Measurements from ENCODE around the gene DGAT2.

DGAT2 gene

DNA sequence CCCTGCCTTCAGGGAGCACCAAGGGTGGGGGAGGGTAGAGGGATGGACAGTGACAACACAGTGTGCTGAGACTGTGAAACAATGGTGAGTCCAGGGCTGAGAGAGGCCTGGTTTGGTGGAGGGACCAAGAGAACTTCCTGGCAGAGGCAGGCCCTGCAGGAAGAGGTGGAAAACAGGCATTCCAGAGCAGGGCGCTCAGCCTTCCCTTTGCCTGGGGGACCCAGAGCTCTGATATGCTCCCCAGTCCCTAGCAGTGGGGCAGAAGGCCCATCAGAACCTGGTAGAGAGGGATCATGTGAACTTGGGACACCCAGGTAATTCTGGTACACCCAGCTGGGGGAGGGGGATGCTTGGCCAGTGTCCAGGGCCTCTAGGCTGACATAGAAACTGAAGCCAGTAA is 29.2 kb downstream of the DGAT2 start:
- FAIRE-seq, result no peak
- no peak for DNase-seq (ENCODE audit: insufficient read length, low spot score)

DNA sequence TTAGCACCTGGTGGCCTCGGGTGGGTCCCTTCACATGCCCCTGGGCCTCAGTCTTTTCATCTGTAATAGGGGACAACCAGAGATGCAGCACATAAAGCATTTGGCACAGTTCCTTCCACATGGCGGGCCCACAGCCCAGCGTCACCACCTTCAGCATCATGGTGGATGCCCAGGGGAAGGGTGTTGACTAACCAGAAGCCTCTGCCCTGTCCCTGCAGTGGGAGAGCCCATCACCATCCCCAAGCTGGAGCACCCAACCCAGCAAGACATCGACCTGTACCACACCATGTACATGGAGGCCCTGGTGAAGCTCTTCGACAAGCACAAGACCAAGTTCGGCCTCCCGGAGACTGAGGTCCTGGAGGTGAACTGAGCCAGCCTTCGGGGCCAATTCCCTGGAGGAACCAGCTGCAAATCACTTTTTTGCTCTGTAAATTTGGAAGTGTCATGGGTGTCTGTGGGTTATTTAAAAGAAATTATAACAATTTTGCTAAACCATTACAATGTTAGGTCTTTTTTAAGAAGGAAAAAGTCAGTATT is 31.6 kb downstream of the DGAT2 start:
- no peak for DNase-seq (ENCODE audit: insufficient read length, low spot score)
- no peak for FAIRE-seq

DNA sequence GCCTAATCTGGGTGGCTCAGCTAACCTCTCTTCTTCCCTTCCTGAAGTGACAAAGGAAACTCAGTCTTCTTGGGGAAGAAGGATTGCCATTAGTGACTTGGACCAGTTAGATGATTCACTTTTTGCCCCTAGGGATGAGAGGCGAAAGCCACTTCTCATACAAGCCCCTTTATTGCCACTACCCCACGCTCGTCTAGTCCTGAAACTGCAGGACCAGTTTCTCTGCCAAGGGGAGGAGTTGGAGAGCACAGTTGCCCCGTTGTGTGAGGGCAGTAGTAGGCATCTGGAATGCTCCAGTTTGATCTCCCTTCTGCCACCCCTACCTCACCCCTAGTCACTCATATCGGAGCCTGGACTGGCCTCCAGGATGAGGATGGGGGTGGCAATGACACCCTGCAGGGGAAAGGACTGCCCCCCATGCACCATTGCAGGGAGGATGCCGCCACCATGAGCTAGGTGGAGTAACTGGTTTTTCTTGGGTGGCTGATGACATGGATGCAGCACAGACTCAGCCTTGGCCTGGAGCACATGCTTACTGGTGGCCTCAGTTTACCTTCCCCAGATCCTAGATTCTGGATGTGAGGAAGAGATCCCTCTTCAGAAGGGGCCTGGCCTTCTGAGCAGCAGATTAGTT is 32.3 kb downstream of the DGAT2 start:
- no peak for FAIRE-seq

DNA sequence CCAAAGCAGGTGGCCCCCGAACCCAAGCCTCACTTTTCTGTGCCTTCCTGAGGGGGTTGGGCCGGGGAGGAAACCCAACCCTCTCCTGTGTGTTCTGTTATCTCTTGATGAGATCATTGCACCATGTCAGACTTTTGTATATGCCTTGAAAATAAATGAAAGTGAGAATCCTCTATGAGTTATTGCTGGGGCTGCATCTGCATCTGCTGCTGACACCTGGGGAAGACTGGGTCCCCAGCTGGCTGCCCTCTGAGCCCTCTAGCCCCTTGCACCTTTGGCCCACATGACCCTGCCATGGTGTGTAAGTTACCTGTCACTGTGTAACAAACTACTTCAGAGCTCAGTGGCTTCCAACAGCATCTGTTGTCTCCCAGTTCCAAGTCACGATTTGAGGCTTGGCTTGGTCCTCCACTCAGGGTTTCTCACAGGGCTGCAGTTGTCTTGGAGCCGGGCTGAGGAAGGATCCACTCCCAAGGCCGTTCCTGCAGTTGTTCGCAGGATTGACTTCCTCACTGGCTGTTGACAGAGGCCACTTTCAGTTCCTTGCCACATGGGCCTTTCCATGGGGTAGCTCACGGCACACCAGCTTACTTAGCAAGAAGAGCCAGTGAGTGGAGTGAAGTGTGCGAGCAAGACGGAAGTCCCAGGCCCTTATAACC is 32.9 kb downstream of the DGAT2 start:
- DNase-seq (ENCODE audit: insufficient read length, low spot score), result no peak
- FAIRE-seq, result no peak

More for the DNA sequence above, 32.3 kb downstream of the DGAT2 start:
- DNase-seq (ENCODE audit: insufficient read length, low spot score), result no peak

GRCh38 chr11:75802021-75802912 is 33.7 kb downstream of the DGAT2 start:
- FAIRE-seq (no peak), DNase-seq (ENCODE audit: insufficient read length, low spot score) (no peak)

DNA sequence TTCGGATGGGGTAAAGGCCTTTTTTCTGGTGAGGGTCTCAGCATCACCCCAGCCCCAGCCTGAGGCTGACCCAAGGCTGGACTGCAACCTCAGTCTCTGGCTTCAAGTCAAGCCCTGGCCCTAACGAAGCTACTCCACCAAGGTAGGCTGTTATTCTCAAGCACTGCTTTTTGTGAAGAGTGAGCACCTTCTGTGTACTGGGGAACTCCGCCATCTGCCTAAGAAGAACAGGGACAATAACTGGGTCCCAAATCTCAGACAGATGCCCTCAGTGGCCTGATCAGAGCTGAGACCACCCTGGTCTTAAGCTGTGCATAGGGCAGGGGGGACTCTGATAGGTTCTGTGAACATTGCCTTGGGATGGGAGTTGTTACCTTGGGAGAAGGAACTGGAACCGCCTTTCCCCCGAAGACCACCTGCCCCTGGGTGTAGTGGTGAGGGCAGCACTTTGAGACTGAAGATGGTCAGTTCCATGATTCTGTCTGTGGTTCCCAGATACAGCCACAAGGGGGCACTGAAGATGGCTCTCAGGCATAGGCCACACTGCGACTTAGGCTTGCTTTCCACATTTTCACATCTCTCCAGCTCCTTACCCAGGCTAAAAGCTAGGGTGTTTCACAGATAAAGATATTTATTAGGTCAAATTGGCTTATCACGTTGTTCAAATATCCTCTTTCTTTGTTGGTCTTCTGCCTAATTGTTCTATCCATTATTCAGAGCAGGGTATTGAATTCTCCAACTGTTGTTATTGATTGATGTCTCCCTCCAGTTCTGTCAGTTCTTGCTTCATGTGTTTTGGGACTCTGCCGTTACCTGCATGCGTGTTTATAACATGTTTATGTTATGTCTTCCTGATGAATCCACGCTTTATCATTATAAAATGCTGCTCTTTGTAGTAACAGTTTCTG is 34.6 kb downstream of the DGAT2 start:
- DNase-seq (ENCODE audit: insufficient read length, low spot score) (peak; percentile 73), FAIRE-seq (peak; percentile 95)

DNA sequence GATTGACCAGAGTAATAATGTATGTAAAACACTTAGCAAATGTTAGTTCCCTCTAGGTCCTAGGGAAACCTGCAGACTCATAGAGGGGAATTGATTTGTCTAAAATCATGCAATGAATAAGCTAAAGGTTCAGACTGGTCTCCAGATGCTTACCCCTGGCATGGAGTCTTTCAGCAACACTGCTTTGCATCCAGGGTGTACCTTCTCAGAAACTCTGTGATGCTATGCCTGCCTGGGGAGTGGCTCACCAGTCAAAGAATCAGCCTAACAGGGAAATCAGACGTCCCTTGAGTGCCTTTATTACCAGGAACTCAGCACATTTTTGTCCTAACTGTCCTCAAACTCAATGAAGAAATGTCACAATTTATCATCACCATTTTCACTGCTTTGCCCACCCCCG is 40.5 kb downstream of the DGAT2 start:
- FAIRE-seq, result no peak
- no peak for DNase-seq (ENCODE audit: insufficient read length, low spot score)

- no peak for FAIRE-seq
- DNase-seq (ENCODE audit: insufficient read length, low spot score), result no peak
Measured at GRCh38 chr11:75809991-75810390, 41.4 kb downstream of the DGAT2 start.

GRCh38 chr11:75810637-75811390 is 42.2 kb downstream of the DGAT2 start:
- FAIRE-seq, result peak; percentile 84
- no peak for DNase-seq (ENCODE audit: insufficient read length, low spot score)

DNA sequence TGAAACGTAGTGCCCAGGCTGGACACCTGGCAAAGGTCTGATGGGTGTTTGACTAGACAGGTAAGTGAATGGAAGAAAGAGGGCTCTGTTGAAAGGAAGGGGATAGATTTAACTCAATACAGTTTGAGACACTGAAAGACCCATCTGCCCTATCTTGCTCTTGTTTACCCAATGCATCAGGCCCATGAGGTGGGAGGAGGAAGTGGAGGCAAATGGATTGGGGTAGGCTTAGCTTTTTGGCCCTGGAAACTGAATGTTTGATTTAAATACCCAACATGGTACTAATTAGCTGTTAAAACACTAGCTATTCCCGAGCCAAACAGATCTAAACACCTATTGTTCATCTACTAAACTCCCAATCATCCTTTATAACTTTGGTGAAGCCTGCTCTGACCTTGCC is 42.9 kb downstream of the DGAT2 start:
- FAIRE-seq (no peak), DNase-seq (ENCODE audit: insufficient read length, low spot score) (no peak)

GRCh38 chr11:75812542-75813040 is 44.0 kb downstream of the DGAT2 start:
- DNase-seq (ENCODE audit: insufficient read length, low spot score) (no peak), FAIRE-seq (no peak)

DNA sequence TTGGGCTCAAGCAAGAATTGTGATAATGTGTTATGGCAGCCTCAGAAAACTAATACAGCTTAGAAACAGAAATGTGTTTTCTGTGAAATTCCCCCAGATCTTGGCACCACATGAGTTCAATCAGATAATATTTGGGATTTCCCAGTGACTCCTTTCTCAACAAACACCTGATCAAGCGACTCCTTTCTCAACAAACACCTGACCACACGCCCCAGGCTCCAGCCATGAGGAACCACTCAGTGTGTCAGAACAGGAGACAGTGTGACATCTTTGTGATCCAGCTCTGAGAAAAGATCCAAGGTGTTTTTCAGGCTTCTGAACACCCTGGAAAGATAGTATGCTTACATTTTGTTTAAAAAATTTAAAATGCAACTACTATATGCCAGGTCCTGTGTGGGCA is 44.5 kb downstream of the DGAT2 start:
- no peak for DNase-seq (ENCODE audit: insufficient read length, low spot score)
- no peak for FAIRE-seq

DNA sequence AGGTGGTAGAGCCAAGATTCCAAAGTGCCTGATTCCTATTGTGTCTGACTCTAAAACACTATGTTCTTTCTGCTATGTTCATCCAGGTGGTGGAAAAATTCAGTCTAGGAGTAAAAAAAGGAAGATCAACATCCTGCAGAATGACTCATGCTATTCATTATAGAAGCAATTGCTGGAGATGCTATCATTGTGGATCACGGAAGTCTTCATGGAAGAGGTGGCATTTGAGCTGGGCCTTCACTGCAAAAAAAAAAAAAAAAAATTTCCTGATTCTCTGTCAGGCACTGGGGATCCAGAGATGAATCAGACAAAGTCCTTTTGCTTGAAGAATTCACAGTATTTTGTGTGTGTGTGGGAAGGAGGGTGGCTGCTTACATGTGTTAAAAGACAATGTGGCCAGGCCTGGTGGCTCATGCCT is 45.1 kb downstream of the DGAT2 start:
- FAIRE-seq (no peak), DNase-seq (ENCODE audit: insufficient read length, low spot score) (no peak)

GRCh38 chr11:75814363-75814676 is 45.7 kb downstream of the DGAT2 start:
- FAIRE-seq (no peak), DNase-seq (ENCODE audit: insufficient read length, low spot score) (no peak)

DNA sequence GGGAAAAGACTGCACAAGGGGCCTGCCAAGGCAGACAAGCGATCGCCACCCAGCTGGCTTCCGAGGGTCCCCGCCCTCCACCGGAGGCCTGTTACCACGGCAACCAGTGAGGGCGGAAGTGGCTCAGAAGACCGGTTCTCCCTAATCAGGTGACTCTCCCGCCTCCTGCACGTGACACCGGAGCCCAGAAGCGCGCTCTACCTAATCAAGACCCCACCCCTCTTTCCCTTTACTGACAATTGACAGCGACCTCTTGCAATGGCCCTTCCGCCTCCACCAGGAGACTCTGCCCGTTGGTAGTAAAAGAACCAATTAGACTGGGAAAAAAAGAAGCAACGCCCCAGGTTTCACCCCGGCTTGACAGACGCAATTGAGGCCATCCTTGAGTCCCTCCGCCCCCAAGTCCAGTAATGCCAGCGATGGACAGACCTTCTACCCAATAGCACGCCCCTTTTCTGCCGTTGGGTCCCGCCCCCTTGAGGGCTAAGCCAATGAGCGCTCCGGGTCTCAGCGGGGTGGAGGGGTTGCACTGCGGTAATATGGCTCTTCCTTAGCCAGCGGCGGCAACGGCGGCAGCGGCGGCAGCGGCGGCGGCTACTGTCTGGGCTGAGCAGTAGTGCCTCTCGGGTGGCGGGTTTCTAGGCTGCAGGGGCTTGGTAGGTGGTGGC is 46.2 kb downstream of the DGAT2 start, which contains the start of gene UVRAG:
UVRAG (plus strand) TSS at position 534 of the 668 bp plus-strand sequence. CDS start 198 bp downstream, outside the sequence.
- FAIRE-seq, result peak; percentile 98
- DNase-seq (ENCODE audit: insufficient read length, low spot score), result peak; percentile 73

DNA sequence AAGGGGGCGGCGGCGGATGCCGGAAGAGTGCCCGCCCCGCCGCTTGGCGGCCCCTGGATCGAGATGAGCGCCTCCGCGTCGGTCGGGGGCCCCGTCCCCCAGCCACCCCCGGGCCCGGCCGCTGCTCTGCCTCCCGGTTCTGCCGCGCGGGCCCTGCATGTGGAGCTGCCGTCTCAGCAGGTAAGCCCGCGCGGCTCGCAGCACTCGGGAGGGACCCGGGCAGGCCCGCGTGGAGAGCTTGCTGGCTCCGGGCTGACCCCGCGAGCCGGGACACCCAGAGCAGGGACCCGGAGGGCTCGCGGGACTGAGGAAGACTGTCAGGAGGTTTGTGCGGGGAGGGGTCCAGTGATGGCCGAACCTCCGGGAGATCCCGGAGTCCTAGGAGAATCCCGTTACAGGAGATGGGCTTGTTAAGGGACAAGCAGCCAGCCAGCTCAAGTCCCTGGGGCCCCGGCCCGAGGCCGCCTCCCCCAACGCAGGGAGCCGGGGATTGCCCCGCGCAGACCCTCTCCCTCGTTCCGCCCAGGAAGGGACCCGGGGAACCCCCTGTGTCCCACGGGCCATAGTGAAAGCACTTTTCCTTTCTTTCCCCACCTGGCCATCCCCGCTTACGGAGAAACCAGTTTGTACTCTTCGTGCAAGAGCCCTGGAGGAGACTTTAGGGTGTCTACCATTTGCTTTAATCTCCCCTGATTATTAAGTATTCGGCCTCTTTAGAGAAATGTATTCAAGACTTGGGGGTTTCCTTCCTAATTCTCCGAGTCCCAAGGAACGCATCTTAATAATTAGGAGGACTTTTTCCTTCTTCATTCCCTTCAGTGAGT is 47.0 kb downstream of the DGAT2 start:
- DNase-seq (ENCODE audit: insufficient read length, low spot score) (no peak), FAIRE-seq (peak; percentile 51)

DNA sequence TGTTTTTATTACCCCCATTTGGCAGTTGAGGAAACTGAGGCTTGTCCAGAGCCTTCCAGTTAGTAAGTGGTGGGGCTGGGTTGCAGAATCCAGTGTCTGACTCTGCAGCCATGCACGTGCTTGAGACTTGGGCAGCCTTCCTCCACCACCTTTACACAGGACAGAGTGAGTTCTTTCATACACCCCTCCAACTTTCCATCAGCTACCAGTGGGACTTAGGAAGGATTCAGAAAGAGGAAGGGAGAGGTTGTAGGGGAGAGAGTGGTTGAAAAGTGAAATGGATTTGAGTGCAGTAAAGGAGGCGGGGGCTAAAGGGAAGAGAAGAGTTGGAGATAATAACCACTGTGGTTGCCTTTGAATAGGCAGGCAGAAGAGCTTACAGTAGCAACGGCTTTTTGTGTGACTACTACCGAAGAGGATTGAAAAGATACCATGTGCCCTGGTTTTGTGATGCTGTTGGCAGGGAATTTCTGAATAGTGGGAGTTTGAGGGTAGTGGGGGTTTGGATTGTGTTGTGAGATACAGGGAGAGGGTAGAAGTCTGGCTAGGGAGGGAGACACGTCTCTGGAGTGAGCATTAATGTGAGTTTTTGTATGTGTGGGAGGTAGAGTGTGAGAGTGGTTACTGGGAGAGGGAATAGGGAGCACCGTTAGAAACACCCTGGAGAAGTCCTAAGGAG is 48.1 kb downstream of the DGAT2 start:
- DNase-seq (ENCODE audit: insufficient read length, low spot score) (no peak), FAIRE-seq (no peak)
